GM06990 (cell line): ENCODE measurements around the gene PPP1R2B.

ENCODE experiments used
- DNase-seq: peaks from one replicate; pipeline ENCODE4 v3.0.0-alpha.2; 2011; ENCODE audit not compliant: insufficient read length; ENCODE audit errors: extremely low read depth
- H3K27me3 ChIP-seq: replicated peaks from 2 replicates; pipeline ENCODE4 v1.6.0; 2011; ENCODE audit warnings: low read length; ENCODE audit not compliant: control insufficient read depth, insufficient read depth
- H3K36me3 ChIP-seq: 2 replicates; pipeline ENCODE4 v1.5.1; 2011; ENCODE audit warnings: low read length; ENCODE audit not compliant: control insufficient read depth, insufficient read depth
- H3K4me3 ChIP-seq: replicated peaks from 2 replicates; pipeline ENCODE4 v1.5.1; 2011; ENCODE audit warnings: low read depth, mild to moderate bottlenecking, control low read depth, low read length
- CTCF ChIP-seq: IDR thresholded peaks from 2 replicates; pipeline ENCODE4 v1.5.1; 2011; ENCODE audit warnings: low read length, control low read depth, mild to moderate bottlenecking, inconsistent platforms; ENCODE audit not compliant: insufficient read depth, poor library complexity, severe bottlenecking

PPP1R2B gene

GRCh38 chr5:156883316-156883875 is 33.3 kb downstream of the PPP1R2B start:
- Histone ChIP-seq H3K36me3 (no peaks in the 10 kb centered on the region), H3K4me3 (no peak overlapping the region), H3K27me3 (no peaks in the 10 kb centered on the region)
- DNase-seq = no peak
- TF ChIP-seq CTCF = no peak

- no peak for DNase-seq
- TF ChIP-seq CTCF = no peak
- Histone ChIP-seq H3K27me3 (no peaks in the 10 kb centered on the region), H3K4me3 (no peak overlapping the region), H3K36me3 (no peaks in the 10 kb centered on the region)
Measured at GRCh38 chr5:156888520-156888919, 38.4 kb downstream of the PPP1R2B start.

GRCh38 chr5:156892223-156892622 is 42.1 kb downstream of the PPP1R2B start:
- no peak for TF ChIP-seq CTCF
- Histone ChIP-seq H3K4me3 (no peak overlapping the region), H3K36me3 (no peaks in the 10 kb centered on the region), H3K27me3 (no peaks in the 10 kb centered on the region)
- no peak for DNase-seq

- no peaks in the 10 kb centered on the region for H3K36me3 ChIP-seq
- no peak for TF ChIP-seq CTCF
Measured at GRCh38 chr5:156892864-156893263, 42.8 kb downstream of the PPP1R2B start.

GRCh38 chr5:156893517-156893916 is 43.4 kb downstream of the PPP1R2B start:
- H3K27me3 ChIP-seq = no peaks in the 10 kb centered on the region
- DNase-seq = peak; percentile 59
- H3K4me3 ChIP-seq = no peak overlapping the region
- no peaks in the 10 kb centered on the region for H3K36me3 ChIP-seq
- no peak for TF ChIP-seq CTCF

More at GRCh38 chr5:156892864-156893263, 42.8 kb downstream of the PPP1R2B start:
- no peak for DNase-seq
- no peak overlapping the region for H3K4me3 ChIP-seq
- no peaks in the 10 kb centered on the region for H3K27me3 ChIP-seq

GRCh38 chr5:156896546-156896945 is 46.5 kb downstream of the PPP1R2B start:
- no peak overlapping the region for H3K4me3 ChIP-seq
- no peak for DNase-seq
- no peaks in the 10 kb centered on the region for H3K27me3 ChIP-seq
- H3K36me3 ChIP-seq = no peaks in the 10 kb centered on the region
- no peak for TF ChIP-seq CTCF
